WERI-Rb-1 (cell line): ENCODE results near the gene PKN2.
"Not testable (repeated sequence)": the region's sequence is repeated elsewhere in the genome, so short reads cannot be mapped to it uniquely, and the experiment has no call there.

ENCODE experiments used
- DNase-seq: peaks from one replicate; pipeline ENCODE4 v3.0.0-alpha.2; 2020
- H3K27ac ChIP-seq: fragments of 250-450 bp; sonication (Bioruptor Pico); 2 replicates; pipeline ENCODE4 v1.5.1; 2020; ENCODE audit warnings: mild to moderate bottlenecking, moderate library complexity
- H3K27me3 ChIP-seq: fragments of 250-450 bp; sonication (Bioruptor Pico); 2 replicates; pipeline ENCODE4 v1.5.1; 2021; ENCODE audit warnings: mild to moderate bottlenecking, low read depth, moderate library complexity; ENCODE audit not compliant: insufficient read depth, severe bottlenecking
- H3K36me3 ChIP-seq: fragments of 250-450 bp; sonication (Bioruptor Pico); 2 replicates; pipeline ENCODE4 v1.5.1; 2020; ENCODE audit warnings: mild to moderate bottlenecking, moderate library complexity
- H3K4me3 ChIP-seq: 2 replicates; pipeline ENCODE4 v1.5.1; 2011; ENCODE audit warnings: low read depth, mild to moderate bottlenecking, control low read depth, low read length
- H3K9me3 ChIP-seq: fragments of 250-450 bp; sonication (Bioruptor Pico); 2 replicates; pipeline ENCODE4 v1.5.1; 2021; ENCODE audit warnings: mild to moderate bottlenecking, moderate library complexity; ENCODE audit not compliant: severe bottlenecking
- TF ChIP-seq, protein P1 (sequence below): IDR thresholded peaks from 2 replicates; pipeline ENCODE4 v1.5.1; 2011; ENCODE audit warnings: low read depth, mild to moderate bottlenecking, control low read depth, inconsistent platforms, low read length

Gene PKN2

DNA sequence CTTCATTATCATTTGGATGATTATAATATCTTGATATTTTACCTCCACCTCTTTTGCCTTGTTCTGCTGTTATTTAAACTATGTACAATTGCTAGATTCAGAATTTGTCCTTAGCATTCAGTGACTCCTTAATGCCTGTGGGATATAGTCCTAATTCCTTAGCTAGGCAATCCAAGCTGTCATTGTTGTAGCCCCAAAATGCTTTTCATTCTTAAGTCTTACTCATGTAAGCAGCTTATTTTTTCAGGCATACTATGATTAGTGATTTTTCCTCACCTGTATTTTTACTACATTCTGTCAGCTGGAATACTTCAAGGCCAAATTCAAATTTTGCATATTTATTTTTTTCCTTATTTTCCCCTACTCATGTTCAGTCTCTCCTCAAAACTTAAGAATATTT is 13.4 kb downstream of the PKN2 start:
- Histone ChIP-seq H3K27ac (no peak overlapping the region), H3K27me3 (no peaks in the 10 kb centered on the region), H3K9me3 (no peaks in the 10 kb centered on the region), H3K4me3 (no peak overlapping the region), H3K36me3 (peaks cover 33% of the 10 kb centered on the region)
- no peak for DNase-seq
- TF ChIP-seq, protein P1, sequence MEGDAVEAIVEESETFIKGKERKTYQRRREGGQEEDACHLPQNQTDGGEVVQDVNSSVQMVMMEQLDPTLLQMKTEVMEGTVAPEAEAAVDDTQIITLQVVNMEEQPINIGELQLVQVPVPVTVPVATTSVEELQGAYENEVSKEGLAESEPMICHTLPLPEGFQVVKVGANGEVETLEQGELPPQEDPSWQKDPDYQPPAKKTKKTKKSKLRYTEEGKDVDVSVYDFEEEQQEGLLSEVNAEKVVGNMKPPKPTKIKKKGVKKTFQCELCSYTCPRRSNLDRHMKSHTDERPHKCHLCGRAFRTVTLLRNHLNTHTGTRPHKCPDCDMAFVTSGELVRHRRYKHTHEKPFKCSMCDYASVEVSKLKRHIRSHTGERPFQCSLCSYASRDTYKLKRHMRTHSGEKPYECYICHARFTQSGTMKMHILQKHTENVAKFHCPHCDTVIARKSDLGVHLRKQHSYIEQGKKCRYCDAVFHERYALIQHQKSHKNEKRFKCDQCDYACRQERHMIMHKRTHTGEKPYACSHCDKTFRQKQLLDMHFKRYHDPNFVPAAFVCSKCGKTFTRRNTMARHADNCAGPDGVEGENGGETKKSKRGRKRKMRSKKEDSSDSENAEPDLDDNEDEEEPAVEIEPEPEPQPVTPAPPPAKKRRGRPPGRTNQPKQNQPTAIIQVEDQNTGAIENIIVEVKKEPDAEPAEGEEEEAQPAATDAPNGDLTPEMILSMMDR: no peak

DNA sequence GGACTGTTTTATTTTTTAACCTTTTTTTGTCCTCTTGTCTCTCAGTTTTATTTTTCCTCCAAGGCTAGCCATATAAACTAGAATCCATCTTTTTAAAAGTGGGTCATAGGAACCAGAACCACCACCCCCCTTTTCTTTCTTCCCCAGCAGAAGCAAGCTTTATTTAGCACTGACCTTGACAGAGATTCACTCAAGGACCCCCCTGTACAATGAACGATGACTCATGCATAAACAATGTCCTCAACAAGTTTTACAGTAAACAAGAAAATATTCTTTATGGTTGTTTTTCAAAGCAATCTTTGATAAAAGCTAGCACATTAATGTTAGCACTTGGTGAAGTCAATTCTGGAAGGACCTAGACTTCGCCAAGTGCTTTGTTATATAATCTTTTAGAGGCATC is 14.1 kb downstream of the PKN2 start:
- DNase-seq: no peak
- Histone ChIP-seq H3K4me3 (no peak overlapping the region), H3K27me3 (no peaks in the 10 kb centered on the region), H3K36me3 (peaks cover 28% of the 10 kb centered on the region), H3K9me3 (no peaks in the 10 kb centered on the region), H3K27ac (peak overlapping the region; percentile 26; the same call in 1 of the 2 replicates)
- TF ChIP-seq, protein P1: no peak

DNA sequence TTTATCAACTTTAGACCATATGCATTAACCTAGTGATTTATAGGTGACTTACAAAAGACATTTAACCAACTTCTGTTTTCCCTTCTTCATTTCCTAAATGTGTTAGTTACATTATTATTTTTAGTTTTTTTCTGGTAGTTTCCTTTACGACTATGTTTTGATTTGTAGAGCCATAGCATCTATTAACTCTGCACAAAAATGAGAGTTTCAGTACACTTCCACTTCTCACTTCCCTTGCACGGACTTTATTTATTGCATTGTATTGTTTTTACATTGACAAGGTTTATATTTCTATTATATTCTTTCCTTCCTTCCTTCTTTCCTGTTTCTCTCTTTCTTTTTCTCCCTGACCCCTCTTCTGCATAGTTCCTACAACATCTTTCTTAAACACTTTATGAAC is 14.7 kb downstream of the PKN2 start:
- H3K4me3 ChIP-seq: no peak overlapping the region
- no peak for DNase-seq
- H3K27me3 ChIP-seq: no peaks in the 10 kb centered on the region
- no peak overlapping the region for H3K27ac ChIP-seq
- peaks cover 23% of the 10 kb centered on the region for H3K36me3 ChIP-seq
- TF ChIP-seq, protein P1: no peak
- H3K9me3 ChIP-seq: no peaks in the 10 kb centered on the region

DNA sequence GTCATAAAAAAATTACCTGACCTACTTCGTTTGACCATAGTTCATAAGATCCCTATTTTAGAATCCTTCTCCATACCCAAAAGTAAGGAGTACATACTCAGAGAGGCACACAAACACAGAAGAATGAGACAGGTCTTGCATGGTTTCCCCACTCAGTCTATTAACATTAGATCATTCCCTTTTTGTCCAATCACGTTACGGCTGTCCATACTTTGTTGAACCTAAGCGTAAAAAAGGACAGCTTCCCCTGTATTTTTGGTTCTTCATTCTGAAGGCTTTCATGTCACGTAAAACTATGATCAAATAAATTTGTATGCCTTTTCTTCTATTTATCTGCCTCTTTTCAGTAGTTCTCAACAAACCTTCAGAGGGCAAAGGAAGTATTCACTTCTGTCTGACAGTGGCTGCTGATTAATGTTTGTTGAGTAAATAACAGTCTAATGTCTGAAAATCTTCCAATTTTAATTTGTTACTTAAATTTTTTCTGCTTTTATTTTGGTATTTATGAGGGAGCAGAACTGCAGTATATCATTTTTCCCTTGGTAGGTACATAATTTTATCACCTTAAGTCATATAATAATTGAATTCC is 16.4 kb downstream of the PKN2 start:
- TF ChIP-seq, protein P1: no peak

GRCh38 chr1:88701275-88701674 is 17.2 kb downstream of the PKN2 start:
- H3K4me3 ChIP-seq: no peak overlapping the region
- H3K36me3 ChIP-seq: peaks cover 13% of the 10 kb centered on the region
- TF ChIP-seq, protein P1: no peak
- DNase-seq: no peak
- no peaks in the 10 kb centered on the region for H3K9me3 ChIP-seq
- no peak overlapping the region for H3K27ac ChIP-seq
- H3K27me3 ChIP-seq: no peaks in the 10 kb centered on the region

More for the DNA sequence above, 16.4 kb downstream of the PKN2 start:
- H3K9me3 ChIP-seq: no peaks in the 10 kb centered on the region
- no peak for DNase-seq
- H3K36me3 ChIP-seq: peaks cover 13% of the 10 kb centered on the region
- H3K27me3 ChIP-seq: no peaks in the 10 kb centered on the region
- no peak overlapping the region for H3K27ac ChIP-seq
- no peak overlapping the region for H3K4me3 ChIP-seq

DNA sequence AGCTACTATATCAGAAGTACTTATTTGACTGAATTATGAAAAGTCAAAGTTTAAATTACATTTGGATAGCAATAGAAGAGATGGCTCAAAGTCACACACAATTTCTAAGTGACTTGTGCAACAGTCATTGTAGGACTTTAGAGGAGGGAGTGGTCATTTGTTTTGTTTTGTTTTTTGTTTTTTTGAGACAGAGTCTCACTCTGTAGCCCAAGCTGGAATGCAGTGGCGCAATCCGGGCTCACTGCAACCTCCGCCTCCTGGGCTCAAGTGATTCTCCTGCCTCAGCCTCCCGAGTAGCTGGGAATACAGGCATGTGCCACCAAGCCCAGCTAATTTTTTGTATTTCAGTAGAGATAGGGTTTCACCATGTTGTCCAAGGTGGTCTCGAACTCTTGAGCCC is 17.7 kb downstream of the PKN2 start:
- not testable (repeated sequence) for H3K27ac ChIP-seq, DNase-seq, H3K4me3 ChIP-seq, H3K9me3 ChIP-seq, H3K27me3 ChIP-seq
- peaks cover 13% of the 10 kb centered on the region for H3K36me3 ChIP-seq
